Endothelial cell of umbilical vein (primary cell): Measurements from ENCODE around the gene OR52K1. TPM values are rescaled to one million over a fixed set of nuclear protein-coding genes. Genes with fewer than 3 reads are reported as not detected.

Experiments
- BruUV-seq: library from RNA; stranded (reverse); fragments of 400-500 nt; replicated peaks from 2 replicates; lab custom pipeline; 2021; lab: Mats Ljungman, UMichigan
- CTCF ChIA-PET: fragments of 300-600, 350-600 bp; sonication (Branson Sonifier 250); formaldehyde crosslinking; loops from one replicate; lab custom pipeline; 2021; ENCODE audit warnings: antibody characterized with exemption, inconsistent platforms; lab: Charles Lee
- POLR2A ChIA-PET: fragments of 300-600, 350-600 bp; sonication (Branson Sonifier 250); formaldehyde crosslinking; loops from one replicate; lab custom pipeline; 2021; ENCODE audit warnings: antibody characterized with exemption, inconsistent platforms; lab: Charles Lee
- DNase-seq: peaks from one replicate; pipeline ENCODE4 v3.0.0-alpha.2; 2011; ENCODE audit warnings: low read depth, low spot score
- FAIRE-seq: peaks from 2 replicates; lab custom pipeline; 2011; peaks lifted over from hg19 to GRCh38; lab: Jason Lieb, UNC
- H2AFZ ChIP-seq: 2 replicates; pipeline ENCODE4 v1.6.0; 2012; ENCODE audit warnings: low read depth, low read length, control low read depth, inconsistent platforms
- H3K27ac ChIP-seq: 2 replicates; pipeline ENCODE4 v1.5.1; 2011; ENCODE audit warnings: low read depth, mild to moderate bottlenecking, control low read depth, low read length, moderate library complexity; ENCODE audit not compliant: insufficient read depth
- H3K27me3 ChIP-seq, 2 experiments: 2 replicates each; pipeline versions ENCODE4 v1.6.0 to v1.6.1; 2011; ENCODE audit warnings: low read length in 2 of 2, mixed read lengths in 1 of 2; ENCODE audit not compliant: control insufficient read depth in 2 of 2, insufficient read depth in 2 of 2
- H3K36me3 ChIP-seq, 2 experiments: 2 replicates in 1 of 2; 3 replicates in 1 of 2; pipeline ENCODE4 v1.5.1; 2011; ENCODE audit warnings: low read length in 2 of 2, mild to moderate bottlenecking in 1 of 2, moderate library complexity in 1 of 2; ENCODE audit not compliant: control insufficient read depth in 2 of 2, insufficient read depth in 2 of 2; ENCODE audit errors: extremely low read depth in 1 of 2
- H3K4me1 ChIP-seq: 3 replicates; pipeline ENCODE4 v1.5.1; 2011; ENCODE audit warnings: mild to moderate bottlenecking, low read length; ENCODE audit not compliant: control insufficient read depth, insufficient read depth; ENCODE audit errors: extremely low read depth
- H3K4me2 ChIP-seq: 2 replicates; pipeline ENCODE4 v1.6.1; 2011; ENCODE audit warnings: low read length, control low read depth, mixed read lengths; ENCODE audit not compliant: insufficient read depth
- H3K4me3 ChIP-seq, 3 experiments: fragments of 200-600 bp in 1 of 3; sonication (generic), shearing (Covaris generic) in 1 of 3; replicated peaks in 1 of 3; 2 replicates each; pipeline ENCODE4 v1.5.1; 2011 to 2016; ENCODE audit warnings: control low read depth in 3 of 3, low read length in 3 of 3, mild to moderate bottlenecking in 2 of 3, inconsistent platforms in 1 of 3, low read depth in 1 of 3, moderate library complexity in 1 of 3; ENCODE audit not compliant: insufficient read depth in 1 of 3
- H3K79me2 ChIP-seq: 2 replicates; pipeline ENCODE4 v1.6.0; 2012; ENCODE audit warnings: low read length, inconsistent platforms; ENCODE audit not compliant: control insufficient read depth, insufficient read depth
- H3K9ac ChIP-seq: replicated peaks from 2 replicates; pipeline ENCODE3; 2011; ENCODE audit warnings: low read length, control low read depth; ENCODE audit not compliant: insufficient read depth; ENCODE audit errors: extremely low read depth
- H3K9me1 ChIP-seq: replicated peaks from 3 replicates; pipeline ENCODE4 v1.6.0; 2011; ENCODE audit warnings: mild to moderate bottlenecking, low read length; ENCODE audit not compliant: control insufficient read depth, insufficient read depth; ENCODE audit errors: extremely low read depth
- H3K9me3 ChIP-seq: replicated peaks from 2 replicates; pipeline ENCODE4 v1.5.1; 2012; ENCODE audit warnings: low read length, inconsistent platforms; ENCODE audit not compliant: control insufficient read depth, insufficient read depth
- H4K20me1 ChIP-seq: replicated peaks from 2 replicates; pipeline ENCODE3; 2011; ENCODE audit warnings: mild to moderate bottlenecking, low read length; ENCODE audit not compliant: control insufficient read depth, insufficient read depth; ENCODE audit errors: extremely low read depth
- CTCF ChIP-seq, 2 donors: IDR thresholded peaks; 1 replicate in 1 of 2; 2 replicates in 1 of 2; pipeline ENCODE4 v1.5.1; 2011; ENCODE audit warnings: low read length in 2 of 2, mild to moderate bottlenecking in 2 of 2, moderate library complexity in 2 of 2, control low read depth in 1 of 2, inconsistent platforms in 1 of 2, low read depth in 1 of 2; ENCODE audit not compliant: insufficient read depth in 1 of 2; ENCODE audit errors: extremely low read depth in 1 of 2
- EZH2 ChIP-seq: IDR thresholded peaks from 2 replicates; pipeline ENCODE4 v1.6.1; 2012; ENCODE audit warnings: borderline replicate concordance, low read depth, mild to moderate bottlenecking, moderate library complexity, low read length, inconsistent platforms; ENCODE audit not compliant: severe bottlenecking
- FOS ChIP-seq: IDR thresholded peaks from 2 replicates; pipeline ENCODE4 v1.6.1; 2011; ENCODE audit warnings: mild to moderate bottlenecking, low read length, moderate library complexity, borderline replicate concordance; ENCODE audit not compliant: insufficient read depth
- GATA2 ChIP-seq: IDR thresholded peaks from 2 replicates; pipeline ENCODE4 v1.7.0; 2011; ENCODE audit warnings: low read depth, mild to moderate bottlenecking, moderate library complexity, mixed read lengths, low read length; ENCODE audit not compliant: insufficient read length, insufficient read depth
- JUN ChIP-seq: IDR thresholded peaks from 2 replicates; pipeline ENCODE4 v1.6.1; 2011; ENCODE audit warnings: borderline replicate concordance, low read depth; ENCODE audit not compliant: insufficient read length, insufficient read depth
- MAX ChIP-seq: IDR thresholded peaks from 2 replicates; pipeline ENCODE4 v1.6.1; 2011; ENCODE audit not compliant: insufficient read depth, insufficient read length
- MYC ChIP-seq: IDR thresholded peaks from one replicate; pipeline ENCODE4 v1.6.1; 2011; ENCODE audit warnings: mild to moderate bottlenecking, low read depth, low read length
- POLR2A ChIP-seq: IDR thresholded peaks from 2 replicates; pipeline ENCODE4 v1.6.1; 2012; ENCODE audit warnings: low read depth, mild to moderate bottlenecking, control low read depth, low read length
- POLR2AphosphoS5 ChIP-seq: IDR thresholded peaks from 2 replicates; pipeline ENCODE4 v1.6.1; 2012; ENCODE audit warnings: low read depth, mild to moderate bottlenecking, control low read depth, low read length, moderate library complexity; ENCODE audit not compliant: insufficient read depth
- dilution Hi-C: fragments of 300-500 bp; cut with MboI; formaldehyde crosslinking; loops from one replicate; pipeline ENCODE4 v1.15.0; 2019; ENCODE audit warnings: low sequenced_read_pairs; ENCODE audit not compliant: extremely low pct_ligation_motif_present
- intact Hi-C: fragments of 100-400 bp; cut with micrococcal nuclease; formaldehyde crosslinking; loops from one replicate; pipeline ENCODE4 v1.10.0; 2022
- polyA plus RNA-seq, 4 experiments: library from polyadenylated mRNA; depleted of rRNA in 3 of 4; stranded (reverse) in 3 of 4; unstranded in 1 of 4; fragments of >200 nt; gene quantifications; 2 replicates each; pipeline versions ENCODE4 v1.2.1 to v1.2.3, GENCODE V29; 2011 to 2012; ENCODE audit warnings: missing spikeins in 1 of 4
- total RNA-seq: library from RNA; stranded (reverse); gene quantifications from 2 replicates; pipeline ENCODE4 v1.2.3, GENCODE V29; 2021

Gene OR52K1
- total and polyA plus RNA-seq, 2 donors (not counting 3 experiments of a cell fraction or from before 2014, with no cell fraction given) = not detected

DNA sequence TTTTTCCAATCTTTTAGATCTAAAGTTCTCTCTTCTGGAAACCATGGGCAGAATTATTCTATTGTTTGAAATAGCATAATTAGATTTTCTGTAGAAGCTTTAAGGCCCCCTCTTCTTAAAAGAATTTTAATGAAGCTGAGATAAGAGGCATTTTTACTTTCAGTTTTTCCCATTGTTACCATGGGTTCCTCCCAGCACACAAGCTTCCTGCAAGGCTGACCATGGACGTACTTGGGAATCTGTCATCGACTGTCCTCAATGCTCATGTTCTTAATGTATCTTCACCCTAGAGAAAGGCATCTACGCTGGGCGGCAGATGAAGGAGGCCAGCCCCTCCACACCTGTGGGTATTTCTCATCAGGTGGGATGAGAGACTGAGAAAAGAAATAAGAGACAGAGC lies 22.3 kb upstream of the OR52K1 start:
- H3K4me2 ChIP-seq = no peak overlapping the region
- H3K79me2 ChIP-seq = no peaks in the 10 kb centered on the region
- ChIA-PET POLR2A (no interaction called here), CTCF (no interaction called here)
- no peaks in the 10 kb centered on the region for H3K36me3 ChIP-seq
- no peak overlapping the region for H3K27ac ChIP-seq
- H3K9ac ChIP-seq = no peak overlapping the region
- no peaks in the 10 kb centered on the region for H3K4me1 ChIP-seq
- no peaks in the 10 kb centered on the region for H4K20me1 ChIP-seq
- H3K9me1 ChIP-seq = no peaks in the 10 kb centered on the region
- DNase-seq (no peak), FAIRE-seq (no peak)
- TF ChIP-seq POLR2A (no peak), FOS (no peak), JUN (no peak), EZH2 (no peak), CTCF (IDR thresholded peaks at IDR 0.05; ENCODE audit: extremely low read depth in 1 of 2, insufficient read depth in 1 of 2, low read depth in 1 of 2, low read length in 2 of 2) (no peak), MYC (no peak), GATA2 (no peak), MAX (no peak), POLR2AphosphoS5 (no peak)
- dilution Hi-C loops (no loop called here), intact Hi-C loops (no loop called here)
- no TSS peak for BruUV-seq
- no peaks in the 10 kb centered on the region for H3K27me3 ChIP-seq
- no peak overlapping the region for H3K4me3 ChIP-seq
- no peak overlapping the region for H2AFZ ChIP-seq
- H3K9me3 ChIP-seq = no peaks in the 10 kb centered on the region
